ENCODE results near the gene BSN. TPM values are rescaled to one million over a fixed set of nuclear protein-coding genes. Genes with fewer than 3 reads are reported as not detected.

BSN gene
- total RNA-seq, 2 experiments from 2014 or later: 0.03 to 0.27 TPM

DNA sequence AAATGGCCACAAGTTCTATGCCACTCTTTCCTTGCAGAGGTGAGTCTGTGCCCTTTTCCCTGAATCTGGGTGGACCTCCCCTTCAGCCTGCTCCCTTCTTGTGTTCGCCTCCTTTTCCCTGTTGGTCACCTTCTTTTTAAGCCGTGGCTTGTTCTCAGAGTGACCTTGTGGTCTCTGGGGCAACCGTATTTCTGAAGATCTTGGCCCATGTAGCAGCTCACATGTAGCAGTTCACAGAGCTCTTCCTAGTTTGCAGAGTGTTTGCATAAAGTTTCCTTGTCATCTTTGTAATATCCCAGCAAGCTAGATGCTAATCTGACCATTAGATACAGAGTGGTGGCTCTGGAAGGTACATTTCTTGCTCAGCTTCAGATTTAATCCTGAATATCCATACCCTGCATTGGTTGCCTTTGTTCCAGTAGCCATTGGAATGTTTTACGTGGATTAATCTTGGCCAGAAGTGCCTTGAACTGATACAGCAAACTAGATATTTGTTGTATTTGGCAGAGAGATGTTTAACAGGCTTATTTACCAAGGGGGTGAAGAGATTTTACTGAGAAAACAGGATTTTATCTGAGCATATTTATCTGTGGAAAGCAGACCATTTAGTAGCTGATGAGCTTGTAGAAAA, 40.7 kb upstream of the BSN start:
- Histone ChIP-seq H3K4me2 (ENCODE audit: low read length) (no peak overlapping the region), H3K36me3 (ENCODE audit: insufficient read depth, low read length) (peaks cover 54% of the 10 kb centered on the region), H3K27ac (ENCODE audit: low read depth, low read length, poor library complexity, severe bottlenecking) (no peak overlapping the region), H3K79me2 (ENCODE audit: insufficient read depth, low read depth, low read length) (no peaks in the 10 kb centered on the region), H3K9me3 (ENCODE audit: low read length) (no peaks in the 10 kb centered on the region), H3K9me2 (ENCODE audit: insufficient read depth, low read length) (no peaks in the 10 kb centered on the region), H4K20me1 (ENCODE audit: insufficient read depth, low read length) (no peaks in the 10 kb centered on the region), H3K4me1 (ENCODE audit: insufficient read depth, low read length, poor library complexity, severe bottlenecking) (no peaks in the 10 kb centered on the region), H3K4me3 (ENCODE audit: low read depth, low read length, poor library complexity, severe bottlenecking) (no peak overlapping the region), H2AFZ (ENCODE audit: low read length) (no peak overlapping the region)
- TF ChIP-seq, protein P1, sequence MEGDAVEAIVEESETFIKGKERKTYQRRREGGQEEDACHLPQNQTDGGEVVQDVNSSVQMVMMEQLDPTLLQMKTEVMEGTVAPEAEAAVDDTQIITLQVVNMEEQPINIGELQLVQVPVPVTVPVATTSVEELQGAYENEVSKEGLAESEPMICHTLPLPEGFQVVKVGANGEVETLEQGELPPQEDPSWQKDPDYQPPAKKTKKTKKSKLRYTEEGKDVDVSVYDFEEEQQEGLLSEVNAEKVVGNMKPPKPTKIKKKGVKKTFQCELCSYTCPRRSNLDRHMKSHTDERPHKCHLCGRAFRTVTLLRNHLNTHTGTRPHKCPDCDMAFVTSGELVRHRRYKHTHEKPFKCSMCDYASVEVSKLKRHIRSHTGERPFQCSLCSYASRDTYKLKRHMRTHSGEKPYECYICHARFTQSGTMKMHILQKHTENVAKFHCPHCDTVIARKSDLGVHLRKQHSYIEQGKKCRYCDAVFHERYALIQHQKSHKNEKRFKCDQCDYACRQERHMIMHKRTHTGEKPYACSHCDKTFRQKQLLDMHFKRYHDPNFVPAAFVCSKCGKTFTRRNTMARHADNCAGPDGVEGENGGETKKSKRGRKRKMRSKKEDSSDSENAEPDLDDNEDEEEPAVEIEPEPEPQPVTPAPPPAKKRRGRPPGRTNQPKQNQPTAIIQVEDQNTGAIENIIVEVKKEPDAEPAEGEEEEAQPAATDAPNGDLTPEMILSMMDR (conservative IDR thresholded peaks at IDR 0.05; ENCODE audit: low read length): no peak
- no peak for TF ChIP-seq EZH2phosphoT487 (IDR thresholded peaks at IDR 0.05; ENCODE audit: borderline replicate concordance, low read depth, low read length)
- no peak for DNase-seq (ENCODE audit: low spot score)
- ChIA-PET CTCF (ENCODE audit: unreplicated experiment) (no interaction called here), POLR2A (interaction anchor here (0.5 to 0.6 kb wide), 2 partner anchors 239 to 290 kb away, joined by 3 read pairs; partner anchors contain the start of gene INKA1)
- intact Hi-C loops (cut with micrococcal nuclease; ENCODE audit: unreplicated experiment): no loop called here
- BruUV-seq (replicated peaks): no TSS peak

DNA sequence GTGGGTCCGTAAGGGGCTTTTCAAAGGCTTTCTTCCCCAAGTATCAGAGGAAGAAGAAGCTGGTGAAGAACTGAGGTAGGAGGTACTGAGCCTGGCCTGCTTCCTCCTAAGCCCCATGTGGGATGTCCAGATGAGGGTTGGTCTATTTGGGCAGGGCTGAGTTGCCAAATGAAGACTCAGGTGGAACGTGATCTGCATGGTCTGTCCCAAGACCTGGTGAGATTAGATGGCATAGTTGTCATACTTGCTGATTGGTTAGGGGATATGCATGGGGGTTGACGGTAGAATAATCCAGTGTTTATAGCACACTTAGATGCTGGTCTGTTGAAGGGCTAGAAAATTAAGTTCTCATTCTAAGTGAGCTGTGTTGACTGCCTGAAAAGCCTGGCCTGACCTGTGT, 36.3 kb upstream of the BSN start:
- Histone ChIP-seq H4K20me1 (ENCODE audit: insufficient read depth, low read length) (no peaks in the 10 kb centered on the region), H3K79me2 (ENCODE audit: insufficient read depth, low read depth, low read length) (no peaks in the 10 kb centered on the region), H3K36me3 (ENCODE audit: insufficient read depth, low read length) (peaks cover 31% of the 10 kb centered on the region), H3K4me2 (ENCODE audit: low read length) (no peak overlapping the region), H3K4me1 (ENCODE audit: insufficient read depth, low read length, poor library complexity, severe bottlenecking) (no peaks in the 10 kb centered on the region), H3K9me3 (ENCODE audit: low read length) (no peaks in the 10 kb centered on the region), H3K4me3 (ENCODE audit: low read depth, low read length, poor library complexity, severe bottlenecking) (no peak overlapping the region), H2AFZ (ENCODE audit: low read length) (no peak overlapping the region), H3K9me2 (ENCODE audit: insufficient read depth, low read length) (no peaks in the 10 kb centered on the region), H3K27ac (ENCODE audit: low read depth, low read length, poor library complexity, severe bottlenecking) (no peak overlapping the region)
- ChIA-PET CTCF (ENCODE audit: unreplicated experiment) (no interaction called here), POLR2A (no interaction called here)
- BruUV-seq (replicated peaks): no TSS peak
- intact Hi-C loops (cut with micrococcal nuclease; ENCODE audit: unreplicated experiment): no loop called here
- TF ChIP-seq, protein P1 (conservative IDR thresholded peaks at IDR 0.05; ENCODE audit: low read length): no peak
- no peak for TF ChIP-seq EZH2phosphoT487 (IDR thresholded peaks at IDR 0.05; ENCODE audit: borderline replicate concordance, low read depth, low read length)
- DNase-seq (ENCODE audit: low spot score): no peak

DNA sequence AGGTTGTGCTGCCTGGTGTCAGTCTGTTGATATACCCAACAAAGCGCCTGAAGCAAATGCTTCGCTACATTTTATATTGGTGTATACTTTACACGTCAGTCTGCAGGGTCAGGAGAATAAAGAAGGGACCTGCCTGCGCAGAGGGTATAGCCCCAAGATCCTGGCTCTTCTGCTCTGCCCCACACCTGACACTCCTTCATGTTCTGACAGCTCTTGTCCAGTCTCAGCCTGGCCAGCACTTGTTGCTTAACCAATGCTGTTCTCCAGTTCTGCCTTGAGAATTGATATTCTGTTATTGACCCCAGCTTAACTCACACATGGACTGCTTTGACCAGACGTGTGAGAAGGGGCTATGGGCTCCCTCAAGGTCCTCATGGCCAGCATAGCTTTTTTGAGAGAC, 35.8 kb upstream of the BSN start:
- BruUV-seq (replicated peaks): no TSS peak

More for the DNA sequence above, 35.8 kb upstream of the BSN start:
- peaks cover 27% of the 10 kb centered on the region for H3K36me3 ChIP-seq (ENCODE audit: insufficient read depth, low read length)
- no peak overlapping the region for H3K4me3 ChIP-seq (ENCODE audit: low read depth, low read length, poor library complexity, severe bottlenecking)
- H3K79me2 ChIP-seq (ENCODE audit: insufficient read depth, low read depth, low read length): no peaks in the 10 kb centered on the region
- TF ChIP-seq, protein P1 (conservative IDR thresholded peaks at IDR 0.05; ENCODE audit: low read length): no peak
- TF ChIP-seq EZH2phosphoT487 (IDR thresholded peaks at IDR 0.05; ENCODE audit: borderline replicate concordance, low read depth, low read length): no peak
- CTCF ChIA-PET (ENCODE audit: unreplicated experiment): no interaction called here
- H3K27ac ChIP-seq (ENCODE audit: low read depth, low read length, poor library complexity, severe bottlenecking): no peak overlapping the region
- H3K9me3 ChIP-seq (ENCODE audit: low read length): no peaks in the 10 kb centered on the region
- H4K20me1 ChIP-seq (ENCODE audit: insufficient read depth, low read length): no peaks in the 10 kb centered on the region
- no peak overlapping the region for H2AFZ ChIP-seq (ENCODE audit: low read length)
- no peaks in the 10 kb centered on the region for H3K4me1 ChIP-seq (ENCODE audit: insufficient read depth, low read length, poor library complexity, severe bottlenecking)
- no peaks in the 10 kb centered on the region for H3K9me2 ChIP-seq (ENCODE audit: insufficient read depth, low read length)
- H3K4me2 ChIP-seq (ENCODE audit: low read length): no peak overlapping the region
- POLR2A ChIA-PET: no interaction called here
- intact Hi-C loops (cut with micrococcal nuclease; ENCODE audit: unreplicated experiment): no loop called here
- no peak for DNase-seq (ENCODE audit: low spot score)

Measured in OCI-LY7 (cell line).